GM19099 (cell line): ENCODE measurements around the gene OTOG.

ENCODE experiments used
- POLR2A ChIP-seq: IDR thresholded peaks from 3 replicates; pipeline ENCODE4 v1.6.1; 2011; ENCODE audit warnings: low read depth; ENCODE audit not compliant: insufficient read length; ENCODE audit errors: extremely low read depth

OTOG gene

GRCh38 chr11:17612221-17613188 is 65.4 kb downstream of the OTOG start:
- no peak for TF ChIP-seq POLR2A

- no peak for TF ChIP-seq POLR2A
These were observed 66.4 kb downstream of the OTOG start for GRCh38 chr11:17613428-17613962.

GRCh38 chr11:17613983-17614382 is 66.9 kb downstream of the OTOG start:
- TF ChIP-seq POLR2A, result no peak

- TF ChIP-seq POLR2A, result no peak
These were observed 82.1 kb downstream of the OTOG start for GRCh38 chr11:17629113-17629512.

GRCh38 chr11:17630936-17631335 is 83.9 kb downstream of the OTOG start:
- no peak for TF ChIP-seq POLR2A

- no peak for TF ChIP-seq POLR2A
These were observed 84.8 kb downstream of the OTOG start for GRCh38 chr11:17631702-17632365.

GRCh38 chr11:17633279-17633986 is 86.4 kb downstream of the OTOG start:
- no peak for TF ChIP-seq POLR2A

GRCh38 chr11:17633987-17634775 is 87.1 kb downstream of the OTOG start:
- no peak for TF ChIP-seq POLR2A

GRCh38 chr11:17634776-17635550 is 87.9 kb downstream of the OTOG start:
- TF ChIP-seq POLR2A, result no peak

GRCh38 chr11:17635551-17635938 is 88.5 kb downstream of the OTOG start:
- no peak for TF ChIP-seq POLR2A

GRCh38 chr11:17636721-17637120 is 89.7 kb downstream of the OTOG start:
- TF ChIP-seq POLR2A, result no peak

GRCh38 chr11:17637901-17638300 is 90.8 kb downstream of the OTOG start:
- no peak for TF ChIP-seq POLR2A

- TF ChIP-seq POLR2A, result no peak
These were observed 91.3 kb downstream of the OTOG start for GRCh38 chr11:17638311-17638710.

- TF ChIP-seq POLR2A, result no peak
These were observed 92.0 kb downstream of the OTOG start for GRCh38 chr11:17639091-17639490.
